GM18526 (cell line): ENCODE data around the gene JAKMIP2.

Source experiments
- POLR2A ChIP-seq: IDR thresholded peaks from 3 replicates; pipeline ENCODE4 v1.6.1; 2011; ENCODE audit not compliant: insufficient read length; ENCODE audit errors: extremely low read depth

Gene JAKMIP2

GRCh38 chr5:147796556-147797308 is 14.2 kb upstream of the JAKMIP2 start:
- TF ChIP-seq POLR2A, result no peak

GRCh38 chr5:147791181-147791580 is 8.7 kb upstream of the JAKMIP2 start:
- no peak for TF ChIP-seq POLR2A

- TF ChIP-seq POLR2A, result no peak
Measured at GRCh38 chr5:147789820-147790219, 7.3 kb upstream of the JAKMIP2 start.

GRCh38 chr5:147788023-147788422 is 5.5 kb upstream of the JAKMIP2 start:
- no peak for TF ChIP-seq POLR2A

GRCh38 chr5:147786142-147786541 is 3.6 kb upstream of the JAKMIP2 start:
- TF ChIP-seq POLR2A, result no peak

GRCh38 chr5:147784146-147784987 is 1.8 kb upstream of the JAKMIP2 start:
- TF ChIP-seq POLR2A, result no peak

- TF ChIP-seq POLR2A, result no peak
Measured at GRCh38 chr5:147780924-147781573, 1.5 kb downstream of the JAKMIP2 start.

GRCh38 chr5:147779694-147780093 is 2.8 kb downstream of the JAKMIP2 start:
- TF ChIP-seq POLR2A, result no peak

- TF ChIP-seq POLR2A, result no peak
Measured at GRCh38 chr5:147776989-147777388, 5.5 kb downstream of the JAKMIP2 start.

- TF ChIP-seq POLR2A, result no peak
Measured at GRCh38 chr5:147773587-147773986, 8.9 kb downstream of the JAKMIP2 start.

- no peak for TF ChIP-seq POLR2A
Measured at GRCh38 chr5:147773139-147773538, 9.4 kb downstream of the JAKMIP2 start.

GRCh38 chr5:147767048-147767447 is 15.5 kb downstream of the JAKMIP2 start:
- no peak for TF ChIP-seq POLR2A

- no peak for TF ChIP-seq POLR2A
Measured at GRCh38 chr5:147763791-147764525, 18.6 kb downstream of the JAKMIP2 start.

- TF ChIP-seq POLR2A, result no peak
Measured at GRCh38 chr5:147760086-147760875, 22.2 kb downstream of the JAKMIP2 start.
